Naive thymus-derived CD4-positive, alpha-beta T cell (primary cell): ENCODE data around the gene GTF3C1. TPM values are rescaled to one million over a fixed set of nuclear protein-coding genes. Genes with fewer than 3 reads are reported as not detected.

Experiments used
- ATAC-seq: fragments of 150-1000 bp; cut with Tn5 transposase; 2 replicates; pipeline ENCODE4 v1.10.0; 2021; ENCODE audit warnings: mild to moderate bottlenecking, moderate library complexity
- CTCF ChIA-PET: fragments of 350-600 bp; sonication (Branson Sonifier 250); formaldehyde crosslinking; loops from one replicate; lab custom pipeline; 2021; ENCODE audit warnings: antibody characterized with exemption; lab: Charles Lee
- POLR2A ChIA-PET: fragments of 350-600 bp; sonication (Branson Sonifier 250); formaldehyde crosslinking; loops from one replicate; lab custom pipeline; 2021; ENCODE audit warnings: antibody characterized with exemption, inconsistent platforms; lab: Charles Lee
- DNase-seq, 9 donors: peaks; one replicate each; pipeline versions ENCODE4 v3.0.0 to v3.0.0-alpha.2; 2020 to 2022; ENCODE audit warnings: mixed read lengths in 1 of 9
- H3K27ac ChIP-seq: one replicate; pipeline ENCODE4 v1.7.0; 2013; ENCODE audit warnings: mild to moderate bottlenecking, low read depth, low read length, moderate library complexity
- H3K27me3 ChIP-seq, 2 donors: one replicate each; pipeline ENCODE4 v1.7.0; 2013; ENCODE audit warnings: low read length in 2 of 2, mild to moderate bottlenecking in 2 of 2, moderate library complexity in 2 of 2; ENCODE audit not compliant: control insufficient read depth in 2 of 2, insufficient read depth in 2 of 2
- H3K36me3 ChIP-seq, 3 experiments: 1 replicate in 2 of 3; 2 replicates in 1 of 3; pipeline ENCODE4 v1.7.0; 2013; ENCODE audit warnings: low read length in 3 of 3, mild to moderate bottlenecking in 3 of 3, moderate library complexity in 1 of 3; ENCODE audit not compliant: insufficient read depth in 3 of 3, control insufficient read depth in 2 of 3
- H3K4me1 ChIP-seq, 2 donors: one replicate each; pipeline ENCODE4 v1.7.0; 2013; ENCODE audit warnings: low read length in 2 of 2, mild to moderate bottlenecking in 2 of 2, moderate library complexity in 1 of 2; ENCODE audit not compliant: control insufficient read depth in 2 of 2, insufficient read depth in 2 of 2
- H3K4me3 ChIP-seq: 2 replicates; pipeline ENCODE4 v1.7.0; 2013; ENCODE audit warnings: mild to moderate bottlenecking, low read length
- H3K9me3 ChIP-seq, 3 experiments: 1 replicate in 2 of 3; 2 replicates in 1 of 3; pipeline ENCODE4 v1.7.0; 2013; ENCODE audit warnings: low read length in 3 of 3; ENCODE audit not compliant: control insufficient read depth in 2 of 3
- H3K27ac Mint-ChIP-seq, 9 donors: one replicate each; pipeline ENCODE4 v1.8.0; 2020 to 2022; ENCODE audit warnings: mixed read lengths in 9 of 9, mild to moderate bottlenecking in 8 of 9, moderate library complexity in 5 of 9, inconsistent platforms in 2 of 9
- H3K27me3 Mint-ChIP-seq, 5 donors: one replicate each; pipeline ENCODE4 v1.8.0; 2021 to 2022; ENCODE audit warnings: mixed read lengths in 5 of 5, mild to moderate bottlenecking in 1 of 5
- H3K36me3 Mint-ChIP-seq, 5 donors: one replicate each; pipeline ENCODE4 v1.8.0; 2020 to 2022; ENCODE audit warnings: mixed read lengths in 5 of 5, mild to moderate bottlenecking in 3 of 5, inconsistent platforms in 1 of 5
- H3K4me1 Mint-ChIP-seq, 7 donors: one replicate each; pipeline ENCODE4 v1.8.0; 2020 to 2022; ENCODE audit warnings: mixed read lengths in 7 of 7, mild to moderate bottlenecking in 3 of 7, inconsistent platforms in 1 of 7
- H3K4me3 Mint-ChIP-seq, 10 donors: one replicate each; pipeline ENCODE4 v1.8.0; 2020 to 2022; ENCODE audit warnings: mild to moderate bottlenecking in 10 of 10, mixed read lengths in 10 of 10, moderate library complexity in 6 of 10, inconsistent platforms in 2 of 10
- H3K9me3 Mint-ChIP-seq, 11 donors: one replicate each; pipeline ENCODE4 v1.8.0; 2020 to 2022; ENCODE audit warnings: mixed read lengths in 11 of 11, mild to moderate bottlenecking in 4 of 11, inconsistent platforms in 1 of 11, moderate library complexity in 1 of 11
- intact Hi-C, 2 donors: fragments of 100-400 bp; cut with micrococcal nuclease; formaldehyde crosslinking; loops; one replicate each; pipeline ENCODE4 v1.15.1; 2023
- polyA plus RNA-seq, 2 donors: library from polyadenylated mRNA; unstranded; fragments of 300-500 nt; fragmentation: Illumina TruSeq; gene quantifications; one replicate each; pipeline ENCODE4 v1.2.3, GENCODE V29; 2021
- total RNA-seq, 6 experiments: library from RNA in 5 of 6; stranded (reverse) in 5 of 6; gene quantifications; 1 replicate in 5 of 6; 2 replicates in 1 of 6; pipeline ENCODE4 v1.2.3 and lab custom pipeline; 2021 to 2026

Gene GTF3C1
- total and polyA plus RNA-seq, 7 experiments from 2014 or later, result 19.0 to 60.0 (median 52.5) TPM

DNA sequence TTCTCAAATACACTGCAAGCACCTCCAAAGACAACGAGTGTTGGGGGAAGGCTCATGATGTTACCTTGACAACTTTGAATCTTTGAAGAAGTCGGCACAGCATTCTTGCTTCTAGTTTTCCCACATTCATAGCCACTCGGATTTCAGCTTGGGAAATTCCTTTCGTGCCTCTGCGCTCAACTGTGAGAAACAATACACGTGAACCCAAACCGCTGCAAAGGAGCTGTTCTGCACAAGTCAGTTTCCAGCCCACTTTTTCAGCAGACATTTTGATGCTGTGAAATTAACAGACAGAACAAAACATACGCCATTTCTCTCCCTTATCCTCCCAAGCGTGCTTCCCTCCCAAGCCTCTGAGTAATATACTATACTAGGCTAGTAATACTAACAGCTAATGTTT lies 41.2 kb downstream of the GTF3C1 start:
- Histone ChIP-seq H3K4me1 (no peaks in the 10 kb centered on the region), H3K4me3 (no peak overlapping the region), H3K9me3 (no peaks in the 10 kb centered on the region), H3K27ac (no peak overlapping the region), H3K36me3 (peaks cover 0 to 96% (median 5%) of the 10 kb centered on the region in 3 experiments), H3K27me3 (no peaks in the 10 kb centered on the region)
- ChIA-PET CTCF (no interaction called here), POLR2A (no interaction called here)
- H3K4me3 Mint-ChIP-seq, result no peak overlapping the region
- H3K27ac Mint-ChIP-seq, result no peak overlapping the region
- H3K9me3 Mint-ChIP-seq, result no peaks in the 10 kb centered on the region
- H3K4me1 Mint-ChIP-seq, result no peaks in the 10 kb centered on the region
- intact Hi-C loops, result no loop called here
- ATAC-seq, result no peak
- H3K36me3 Mint-ChIP-seq, result peaks cover 13 to 82% (median 38%) of the 10 kb centered on the region in 5 donors
- H3K27me3 Mint-ChIP-seq, result no peaks in the 10 kb centered on the region
- DNase-seq, result no peak

DNA sequence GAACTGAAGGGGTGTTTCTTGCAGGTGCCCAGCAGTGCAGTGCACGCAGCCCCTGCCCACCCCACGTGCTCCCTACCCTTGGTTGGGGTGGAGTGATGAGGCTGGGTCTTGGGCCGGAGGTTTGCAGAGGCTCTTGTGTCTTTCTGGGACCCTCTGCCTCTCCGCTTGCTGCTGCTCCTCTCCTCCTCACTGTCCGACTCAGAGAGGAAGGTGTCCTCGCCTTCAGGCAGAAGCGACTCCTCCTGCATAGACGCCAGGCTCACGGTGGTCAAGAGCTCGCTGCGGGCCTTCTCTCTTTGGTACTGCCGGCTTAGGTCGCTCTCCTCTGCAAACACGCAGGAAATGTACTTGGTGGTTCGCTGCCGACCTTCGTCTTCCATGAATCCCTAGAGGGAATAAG lies 42.9 kb downstream of the GTF3C1 start:
- Mint-ChIP-seq H3K4me1 (no peaks in the 10 kb centered on the region), H3K27me3 (no peaks in the 10 kb centered on the region), H3K27ac (no peak overlapping the region), H3K9me3 (no peaks in the 10 kb centered on the region), H3K36me3 (peaks cover 20 to 80% (median 37%) of the 10 kb centered on the region in 5 donors), H3K4me3 (no peak overlapping the region)
- Histone ChIP-seq H3K4me1 (no peaks in the 10 kb centered on the region), H3K4me3 (no peak overlapping the region), H3K27ac (no peak overlapping the region), H3K9me3 (no peaks in the 10 kb centered on the region), H3K27me3 (no peaks in the 10 kb centered on the region), H3K36me3 (peaks cover 11 to 96% (median 16%) of the 10 kb centered on the region in 3 experiments)
- ChIA-PET CTCF (no interaction called here), POLR2A (no interaction called here)
- intact Hi-C loops, result no loop called here
- ATAC-seq, result no peak
- DNase-seq, result no peak

DNA sequence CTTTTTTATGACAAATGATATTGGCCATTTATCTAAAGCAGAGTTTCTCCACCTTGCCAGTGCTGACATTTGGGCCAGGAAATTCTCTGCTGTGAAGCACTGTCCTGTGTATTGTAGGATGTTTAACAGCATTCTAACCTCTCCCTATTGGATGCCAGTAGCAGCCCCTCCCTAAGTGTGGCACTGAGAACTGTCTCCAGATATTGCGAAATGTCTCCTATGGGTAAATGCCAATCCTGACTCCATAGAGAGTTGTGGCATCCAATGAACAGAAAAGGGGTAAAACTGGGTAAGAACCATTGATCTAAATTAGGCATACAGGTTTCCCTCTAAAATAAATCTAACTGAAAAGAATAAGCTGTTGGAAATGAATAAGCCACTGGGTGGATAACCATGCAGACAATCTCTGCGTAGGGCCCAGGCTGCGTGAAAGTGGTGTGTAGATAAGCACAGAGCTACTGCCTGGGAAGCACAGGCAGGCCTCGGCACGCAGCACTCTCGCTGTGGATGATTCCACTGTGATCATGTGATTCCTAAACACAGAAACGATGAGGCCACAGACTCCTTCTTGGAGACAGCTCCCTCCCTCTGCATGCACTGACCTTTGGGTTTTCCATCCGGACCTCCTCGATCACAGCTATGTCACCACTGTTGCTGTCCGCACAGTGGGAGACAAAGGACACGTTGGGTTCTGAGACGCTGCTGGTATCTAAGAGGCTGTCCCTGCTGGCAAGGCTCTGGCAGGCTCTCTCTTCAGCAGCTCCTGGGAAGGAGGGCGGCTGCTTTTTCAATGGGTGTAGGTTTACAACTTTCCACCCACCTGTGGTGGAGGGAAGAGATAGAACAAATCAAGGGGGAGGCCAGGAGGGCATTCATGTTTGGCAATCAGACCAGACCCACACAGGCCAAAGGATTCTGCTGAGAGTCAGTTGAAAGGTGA lies 44.1 kb downstream of the GTF3C1 start:
- Histone ChIP-seq H3K36me3 (peaks cover 15 to 94% (median 25%) of the 10 kb centered on the region in 3 experiments), H3K27ac (no peak overlapping the region), H3K27me3 (no peaks in the 10 kb centered on the region), H3K9me3 (no peaks in the 10 kb centered on the region), H3K4me3 (no peak overlapping the region), H3K4me1 (no peaks in the 10 kb centered on the region)
- Mint-ChIP-seq H3K4me1 (no peaks in the 10 kb centered on the region), H3K9me3 (no peaks in the 10 kb centered on the region), H3K4me3 (no peak overlapping the region), H3K27me3 (no peaks in the 10 kb centered on the region), H3K36me3 (peaks cover 24 to 80% (median 42%) of the 10 kb centered on the region in 5 donors), H3K27ac (peak overlapping the region in 2 of 9 donors; percentile 18 to 28)
- ATAC-seq (no peak), DNase-seq (no peak)
- intact Hi-C loops, result no loop called here
- ChIA-PET CTCF (no interaction called here), POLR2A (no interaction called here)

DNA sequence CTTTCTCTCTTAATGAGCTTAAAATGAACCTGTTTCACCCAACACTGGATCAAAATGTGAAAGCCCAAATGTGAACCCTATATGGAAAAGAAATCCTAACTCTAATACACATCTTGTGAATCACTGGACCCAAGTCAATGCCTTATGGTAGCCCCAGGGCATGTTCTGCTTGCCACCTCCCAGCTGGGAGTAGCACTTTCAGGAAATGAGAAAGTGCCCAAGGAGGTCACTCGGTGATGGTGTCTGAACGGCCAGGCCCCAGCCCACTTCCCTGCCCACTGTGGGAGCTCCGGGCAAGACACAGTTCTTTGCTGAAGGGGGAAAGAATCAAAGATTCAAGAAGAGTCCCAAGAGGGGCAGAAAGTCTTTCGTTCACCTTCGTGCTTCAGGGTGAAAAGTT lies 46.1 kb downstream of the GTF3C1 start:
- CTCF ChIA-PET, result interaction anchor here (0.7 kb wide), 1 partner anchor 133 kb away, joined by 3 read pairs; no protein-coding TSS in a partner anchor
- Histone ChIP-seq H3K27me3 (no peaks in the 10 kb centered on the region), H3K9me3 (no peaks in the 10 kb centered on the region), H3K27ac (no peak overlapping the region), H3K4me1 (no peaks in the 10 kb centered on the region), H3K36me3 (peaks cover 15 to 98% (median 31%) of the 10 kb centered on the region in 3 experiments), H3K4me3 (no peak overlapping the region)
- H3K27ac Mint-ChIP-seq, result no peak overlapping the region
- H3K36me3 Mint-ChIP-seq, result peaks cover 25 to 81% (median 38%) of the 10 kb centered on the region in 5 donors
- no peaks in the 10 kb centered on the region for H3K4me1 Mint-ChIP-seq
- POLR2A ChIA-PET, result no interaction called here
- intact Hi-C loops, result no loop called here
- H3K4me3 Mint-ChIP-seq, result no peak overlapping the region
- ATAC-seq (no peak), DNase-seq (no peak)
- H3K9me3 Mint-ChIP-seq, result no peaks in the 10 kb centered on the region
- no peaks in the 10 kb centered on the region for H3K27me3 Mint-ChIP-seq

DNA sequence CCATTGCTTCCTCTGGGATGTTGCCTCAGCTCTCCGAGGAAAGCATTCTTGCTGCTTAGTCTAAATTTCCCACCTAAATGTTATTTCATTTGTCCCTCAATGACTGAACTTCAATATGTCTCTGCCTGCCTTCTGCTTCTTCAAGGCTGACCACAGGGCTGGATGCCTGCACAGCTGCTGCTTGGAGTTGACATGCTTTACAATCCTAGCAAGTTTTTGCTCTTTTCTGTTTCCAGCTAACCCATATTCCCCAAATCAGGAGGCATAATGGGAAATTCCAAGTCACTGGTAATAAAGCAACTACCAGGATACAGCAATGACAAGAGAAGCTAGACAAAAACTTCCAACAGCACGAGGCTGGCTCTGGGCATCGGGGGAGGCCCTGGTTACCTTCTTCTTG lies 48.9 kb downstream of the GTF3C1 start:
- no peaks in the 10 kb centered on the region for H3K27me3 ChIP-seq
- Mint-ChIP-seq H3K9me3 (no peaks in the 10 kb centered on the region), H3K36me3 (peaks cover 29 to 71% (median 33%) of the 10 kb centered on the region in 5 donors), H3K27ac (peak overlapping the region in 1 of 9 donors; percentile 23), H3K27me3 (no peaks in the 10 kb centered on the region), H3K4me3 (no peak overlapping the region), H3K4me1 (no peaks in the 10 kb centered on the region)
- POLR2A ChIA-PET, result no interaction called here
- intact Hi-C loops, result no loop called here
- ATAC-seq, result no peak
- H3K4me3 ChIP-seq, result no peak overlapping the region
- no peak overlapping the region for H3K27ac ChIP-seq
- no peaks in the 10 kb centered on the region for H3K9me3 ChIP-seq
- peaks cover 23 to 97% (median 34%) of the 10 kb centered on the region in 3 experiments for H3K36me3 ChIP-seq
- CTCF ChIA-PET, result no interaction called here
- no peaks in the 10 kb centered on the region for H3K4me1 ChIP-seq
- no peak for DNase-seq

DNA sequence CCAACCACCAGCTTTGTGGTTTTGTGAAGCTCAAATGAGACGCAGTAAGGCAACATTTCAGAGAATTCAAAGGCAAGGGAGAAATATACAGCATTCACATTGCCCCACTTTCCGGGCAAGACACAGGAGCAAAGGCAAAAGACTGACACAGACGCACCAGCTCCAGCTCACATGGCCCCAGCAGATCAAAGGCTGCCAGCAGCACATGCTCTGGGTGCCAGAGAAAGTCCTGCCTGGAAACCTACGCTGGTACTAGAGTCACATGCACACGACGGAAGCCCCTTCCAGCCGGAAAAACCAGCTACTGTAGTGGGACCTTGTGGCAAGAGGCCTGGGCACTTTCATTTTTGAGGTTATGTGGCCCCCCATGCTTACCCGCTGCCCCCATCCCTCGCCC lies 50.1 kb downstream of the GTF3C1 start:
- POLR2A ChIA-PET, result no interaction called here
- Mint-ChIP-seq H3K27ac (no peak overlapping the region), H3K4me3 (no peak overlapping the region)

More for the DNA sequence above, 50.1 kb downstream of the GTF3C1 start:
- no peaks in the 10 kb centered on the region for H3K27me3 ChIP-seq
- DNase-seq, result no peak
- no peaks in the 10 kb centered on the region for H3K4me1 ChIP-seq
- Mint-ChIP-seq H3K4me1 (no peaks in the 10 kb centered on the region), H3K9me3 (no peaks in the 10 kb centered on the region), H3K36me3 (peaks cover 28 to 71% (median 31%) of the 10 kb centered on the region in 5 donors), H3K27me3 (no peaks in the 10 kb centered on the region)
- no peak for ATAC-seq
- intact Hi-C loops, result no loop called here
- H3K4me3 ChIP-seq, result no peak overlapping the region
- H3K27ac ChIP-seq, result no peak overlapping the region
- no peaks in the 10 kb centered on the region for H3K9me3 ChIP-seq
- peaks cover 27 to 97% (median 34%) of the 10 kb centered on the region in 3 experiments for H3K36me3 ChIP-seq
- CTCF ChIA-PET, result no interaction called here
